Neural cell (in vitro differentiated cells): Measurements from ENCODE around the gene ANKRD33B. TPM values are rescaled to one million over a fixed set of nuclear protein-coding genes. Genes with fewer than 3 reads are reported as not detected.

Experiments used
- H2AFZ ChIP-seq: fragments of 200-600, 300-800 bp; sonication (generic), shearing (Covaris generic); 2 replicates; pipeline ENCODE4 v1.6.0; 2014; ENCODE audit warnings: low read depth, mild to moderate bottlenecking, antibody characterized with exemption, low read length, moderate library complexity
- H3F3A ChIP-seq: fragments of 200-600 bp; shearing (Covaris generic); 2 replicates; pipeline ENCODE4 v1.6.1; 2016; ENCODE audit warnings: mild to moderate bottlenecking, moderate library complexity, mixed read lengths, antibody characterized with exemption, low read length; ENCODE audit not compliant: insufficient read depth, poor library complexity, severe bottlenecking
- H3K27ac ChIP-seq: fragments of 200-600, 300-800 bp; sonication (generic), shearing (Covaris generic); 2 replicates; pipeline ENCODE4 v1.5.1; 2014; ENCODE audit warnings: mild to moderate bottlenecking, low read length, moderate library complexity
- H3K27me3 ChIP-seq: fragments of 300-800, 200-600 bp; sonication (generic), shearing (Covaris generic); 2 replicates; pipeline ENCODE4 v1.6.0; 2014; ENCODE audit warnings: mild to moderate bottlenecking, low read depth, low read length, moderate library complexity; ENCODE audit not compliant: insufficient read depth
- H3K36me3 ChIP-seq: fragments of 300-800, 200-600 bp; sonication (generic), shearing (Covaris generic); 2 replicates; pipeline ENCODE4 v1.5.1; 2014; ENCODE audit warnings: mild to moderate bottlenecking, antibody characterized with exemption, low read length, moderate library complexity; ENCODE audit not compliant: insufficient read depth
- H3K4me2 ChIP-seq: fragments of 300-800, 200-600 bp; sonication (generic), shearing (Covaris generic); 2 replicates; pipeline ENCODE4 v1.6.0; 2014; ENCODE audit warnings: mild to moderate bottlenecking, low read length
- H3K4me3 ChIP-seq: fragments of 300-800, 200-600 bp; sonication (generic), shearing (Covaris generic); 2 replicates; pipeline ENCODE4 v1.5.1; 2014; ENCODE audit warnings: mild to moderate bottlenecking, low read length, moderate library complexity
- H3K79me2 ChIP-seq: fragments of 200-600 bp; shearing (Covaris generic); replicated peaks from 2 replicates; pipeline ENCODE4 v1.6.0; 2014; ENCODE audit warnings: mild to moderate bottlenecking, low read length, moderate library complexity; ENCODE audit not compliant: insufficient read depth
- H3K9ac ChIP-seq: fragments of 300-800, 200-600 bp; sonication (generic), shearing (Covaris generic); 2 replicates; pipeline ENCODE4 v1.6.1; 2016; ENCODE audit warnings: mild to moderate bottlenecking, low read length, mixed read lengths
- H3K9me2 ChIP-seq: fragments of 200-600 bp; shearing (Covaris generic); 2 replicates; pipeline ENCODE4 v1.6.1; 2016; ENCODE audit warnings: mild to moderate bottlenecking, low read length, mixed read lengths; ENCODE audit not compliant: insufficient read depth
- H3K9me3 ChIP-seq: fragments of 200-600, 300-800 bp; sonication (generic), shearing (Covaris generic); 2 replicates; pipeline ENCODE4 v1.6.1; 2016; ENCODE audit warnings: mild to moderate bottlenecking, mixed run types, low read length, moderate library complexity, mixed read lengths
- H4K20me1 ChIP-seq: fragments of 200-600 bp; shearing (Covaris generic); 2 replicates; pipeline ENCODE4 v1.6.1; 2016; ENCODE audit warnings: mild to moderate bottlenecking, mixed run types; ENCODE audit not compliant: insufficient read depth
- EP300 ChIP-seq: fragments of 450-650 bp; conservative IDR thresholded peaks from 2 replicates; pipeline ENCODE4 v1.6.1; 2014; ENCODE audit warnings: antibody characterized with exemption, mild to moderate bottlenecking, moderate library complexity; ENCODE audit not compliant: poor library complexity, severe bottlenecking
- EZH2 ChIP-seq: fragments of 200-600, 300-800 bp; shearing (Covaris generic), sonication (generic); IDR thresholded peaks from 2 replicates; pipeline ENCODE4 v1.6.1; 2014; ENCODE audit warnings: antibody characterized with exemption, low read length, borderline replicate concordance, mild to moderate bottlenecking; ENCODE audit not compliant: insufficient read depth, poor library complexity, severe bottlenecking
- MXI1 ChIP-seq: fragments of 450-650 bp; conservative IDR thresholded peaks from 2 replicates; pipeline ENCODE4 v1.6.1; 2014; ENCODE audit warnings: antibody characterized with exemption, mild to moderate bottlenecking; ENCODE audit not compliant: poor library complexity, severe bottlenecking
- POLR2AphosphoS5 ChIP-seq: IDR thresholded peaks from 2 replicates; pipeline ENCODE4 v1.6.1; 2012
- RAD21 ChIP-seq: fragments of 450-650 bp; conservative IDR thresholded peaks from 2 replicates; pipeline ENCODE4 v1.6.1; 2014; ENCODE audit warnings: antibody characterized with exemption, mild to moderate bottlenecking, moderate library complexity
- SMC3 ChIP-seq: fragments of 450-650 bp; conservative IDR thresholded peaks from 2 replicates; pipeline ENCODE4 v1.6.1; 2014; ENCODE audit warnings: antibody characterized with exemption, mild to moderate bottlenecking, moderate library complexity; ENCODE audit not compliant: poor library complexity
- TAF1 ChIP-seq: IDR thresholded peaks from 2 replicates; pipeline ENCODE4 v1.6.1; 2012; ENCODE audit warnings: low read depth
- polyA plus RNA-seq: library from polyadenylated mRNA; depleted of rRNA; stranded (reverse); fragments of >200 nt; gene quantifications from 2 replicates; pipeline ENCODE4 v1.2.3, GENCODE V29; 2014
- TF ChIP-seq, protein P1 (sequence below): IDR thresholded peaks from 2 replicates; pipeline ENCODE4 v1.6.1; 2012; ENCODE audit warnings: borderline replicate concordance
- TF ChIP-seq, protein P2 (sequence below): fragments of 450-650 bp; IDR thresholded peaks from 2 replicates; pipeline ENCODE4 v1.5.1; 2014; ENCODE audit warnings: antibody characterized with exemption, mild to moderate bottlenecking, moderate library complexity; ENCODE audit not compliant: poor library complexity, severe bottlenecking

ANKRD33B gene
- polyA plus RNA-seq, 1 donor from 2014 or later, result not detected

DNA sequence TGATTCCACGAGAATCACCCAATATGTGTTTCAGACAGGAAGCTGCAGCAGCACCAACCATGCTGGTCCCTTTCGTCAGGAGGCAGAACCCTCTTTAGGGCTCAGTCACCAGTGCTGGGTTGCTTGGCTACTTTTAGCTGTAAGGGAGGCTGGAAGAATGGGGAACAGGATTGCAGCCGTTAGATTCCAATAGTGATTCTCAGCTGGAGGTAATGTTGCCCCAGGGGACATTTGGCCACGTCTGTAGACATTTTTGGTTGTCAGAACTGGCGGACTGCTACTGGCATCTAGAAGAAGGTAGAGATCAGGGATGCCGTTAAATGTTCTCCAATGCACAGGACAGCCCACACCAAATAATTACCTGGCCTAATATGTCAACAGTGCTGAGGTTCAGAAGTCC, 81.8 kb downstream of the ANKRD33B start:
- H3K9me2 ChIP-seq, result no peaks in the 10 kb centered on the region
- no peak overlapping the region for H3K4me2 ChIP-seq
- no peaks in the 10 kb centered on the region for H3K9me3 ChIP-seq
- no peak overlapping the region for H3K27ac ChIP-seq
- no peaks in the 10 kb centered on the region for H3K79me2 ChIP-seq
- H4K20me1 ChIP-seq, result no peaks in the 10 kb centered on the region
- H3F3A ChIP-seq, result no peaks in the 10 kb centered on the region
- H3K4me3 ChIP-seq, result no peak overlapping the region
- H2AFZ ChIP-seq, result no peak overlapping the region
- H3K27me3 ChIP-seq, result no peaks in the 10 kb centered on the region
- no peak overlapping the region for H3K9ac ChIP-seq
- no peak for TF ChIP-seq RAD21
- H3K36me3 ChIP-seq, result no peaks in the 10 kb centered on the region

DNA sequence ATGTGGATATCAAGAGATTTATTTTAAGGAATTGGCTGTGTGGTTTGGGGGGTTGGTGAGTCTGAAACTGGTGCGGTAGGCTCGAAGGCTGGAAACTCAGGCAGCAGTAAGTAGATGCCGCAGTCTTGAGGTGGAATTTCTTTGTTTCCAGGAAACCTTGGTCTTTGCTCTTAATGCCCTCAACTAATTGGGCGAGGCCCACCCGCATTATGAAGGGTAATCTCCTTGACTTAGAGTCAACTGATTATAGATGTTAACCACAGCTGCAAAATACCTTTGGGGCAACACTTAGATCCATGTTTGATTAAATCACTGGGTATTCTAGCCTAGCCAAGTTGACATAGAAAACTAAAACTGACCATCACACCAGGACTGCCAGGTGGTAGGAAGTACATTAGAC, 83.8 kb downstream of the ANKRD33B start:
- Histone ChIP-seq H3F3A (no peaks in the 10 kb centered on the region), H3K4me2 (no peak overlapping the region), H2AFZ (no peak overlapping the region), H3K36me3 (no peaks in the 10 kb centered on the region), H3K9ac (no peak overlapping the region), H3K27me3 (no peaks in the 10 kb centered on the region), H3K9me3 (no peaks in the 10 kb centered on the region), H3K27ac (no peak overlapping the region), H3K79me2 (no peaks in the 10 kb centered on the region), H4K20me1 (no peaks in the 10 kb centered on the region), H3K4me3 (no peak overlapping the region), H3K9me2 (no peaks in the 10 kb centered on the region)
- TF ChIP-seq EP300 (no peak), EZH2 (no peak), POLR2AphosphoS5 (no peak), TAF1 (no peak), MXI1 (no peak), SMC3 (no peak)
- TF ChIP-seq, protein P1, sequence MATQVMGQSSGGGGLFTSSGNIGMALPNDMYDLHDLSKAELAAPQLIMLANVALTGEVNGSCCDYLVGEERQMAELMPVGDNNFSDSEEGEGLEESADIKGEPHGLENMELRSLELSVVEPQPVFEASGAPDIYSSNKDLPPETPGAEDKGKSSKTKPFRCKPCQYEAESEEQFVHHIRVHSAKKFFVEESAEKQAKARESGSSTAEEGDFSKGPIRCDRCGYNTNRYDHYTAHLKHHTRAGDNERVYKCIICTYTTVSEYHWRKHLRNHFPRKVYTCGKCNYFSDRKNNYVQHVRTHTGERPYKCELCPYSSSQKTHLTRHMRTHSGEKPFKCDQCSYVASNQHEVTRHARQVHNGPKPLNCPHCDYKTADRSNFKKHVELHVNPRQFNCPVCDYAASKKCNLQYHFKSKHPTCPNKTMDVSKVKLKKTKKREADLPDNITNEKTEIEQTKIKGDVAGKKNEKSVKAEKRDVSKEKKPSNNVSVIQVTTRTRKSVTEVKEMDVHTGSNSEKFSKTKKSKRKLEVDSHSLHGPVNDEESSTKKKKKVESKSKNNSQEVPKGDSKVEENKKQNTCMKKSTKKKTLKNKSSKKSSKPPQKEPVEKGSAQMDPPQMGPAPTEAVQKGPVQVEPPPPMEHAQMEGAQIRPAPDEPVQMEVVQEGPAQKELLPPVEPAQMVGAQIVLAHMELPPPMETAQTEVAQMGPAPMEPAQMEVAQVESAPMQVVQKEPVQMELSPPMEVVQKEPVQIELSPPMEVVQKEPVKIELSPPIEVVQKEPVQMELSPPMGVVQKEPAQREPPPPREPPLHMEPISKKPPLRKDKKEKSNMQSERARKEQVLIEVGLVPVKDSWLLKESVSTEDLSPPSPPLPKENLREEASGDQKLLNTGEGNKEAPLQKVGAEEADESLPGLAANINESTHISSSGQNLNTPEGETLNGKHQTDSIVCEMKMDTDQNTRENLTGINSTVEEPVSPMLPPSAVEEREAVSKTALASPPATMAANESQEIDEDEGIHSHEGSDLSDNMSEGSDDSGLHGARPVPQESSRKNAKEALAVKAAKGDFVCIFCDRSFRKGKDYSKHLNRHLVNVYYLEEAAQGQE, result no peak
- TF ChIP-seq, protein P2, sequence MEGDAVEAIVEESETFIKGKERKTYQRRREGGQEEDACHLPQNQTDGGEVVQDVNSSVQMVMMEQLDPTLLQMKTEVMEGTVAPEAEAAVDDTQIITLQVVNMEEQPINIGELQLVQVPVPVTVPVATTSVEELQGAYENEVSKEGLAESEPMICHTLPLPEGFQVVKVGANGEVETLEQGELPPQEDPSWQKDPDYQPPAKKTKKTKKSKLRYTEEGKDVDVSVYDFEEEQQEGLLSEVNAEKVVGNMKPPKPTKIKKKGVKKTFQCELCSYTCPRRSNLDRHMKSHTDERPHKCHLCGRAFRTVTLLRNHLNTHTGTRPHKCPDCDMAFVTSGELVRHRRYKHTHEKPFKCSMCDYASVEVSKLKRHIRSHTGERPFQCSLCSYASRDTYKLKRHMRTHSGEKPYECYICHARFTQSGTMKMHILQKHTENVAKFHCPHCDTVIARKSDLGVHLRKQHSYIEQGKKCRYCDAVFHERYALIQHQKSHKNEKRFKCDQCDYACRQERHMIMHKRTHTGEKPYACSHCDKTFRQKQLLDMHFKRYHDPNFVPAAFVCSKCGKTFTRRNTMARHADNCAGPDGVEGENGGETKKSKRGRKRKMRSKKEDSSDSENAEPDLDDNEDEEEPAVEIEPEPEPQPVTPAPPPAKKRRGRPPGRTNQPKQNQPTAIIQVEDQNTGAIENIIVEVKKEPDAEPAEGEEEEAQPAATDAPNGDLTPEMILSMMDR, result no peak
